Measurements from ENCODE around the gene GPR39.

- TF ChIP-seq, protein P1, sequence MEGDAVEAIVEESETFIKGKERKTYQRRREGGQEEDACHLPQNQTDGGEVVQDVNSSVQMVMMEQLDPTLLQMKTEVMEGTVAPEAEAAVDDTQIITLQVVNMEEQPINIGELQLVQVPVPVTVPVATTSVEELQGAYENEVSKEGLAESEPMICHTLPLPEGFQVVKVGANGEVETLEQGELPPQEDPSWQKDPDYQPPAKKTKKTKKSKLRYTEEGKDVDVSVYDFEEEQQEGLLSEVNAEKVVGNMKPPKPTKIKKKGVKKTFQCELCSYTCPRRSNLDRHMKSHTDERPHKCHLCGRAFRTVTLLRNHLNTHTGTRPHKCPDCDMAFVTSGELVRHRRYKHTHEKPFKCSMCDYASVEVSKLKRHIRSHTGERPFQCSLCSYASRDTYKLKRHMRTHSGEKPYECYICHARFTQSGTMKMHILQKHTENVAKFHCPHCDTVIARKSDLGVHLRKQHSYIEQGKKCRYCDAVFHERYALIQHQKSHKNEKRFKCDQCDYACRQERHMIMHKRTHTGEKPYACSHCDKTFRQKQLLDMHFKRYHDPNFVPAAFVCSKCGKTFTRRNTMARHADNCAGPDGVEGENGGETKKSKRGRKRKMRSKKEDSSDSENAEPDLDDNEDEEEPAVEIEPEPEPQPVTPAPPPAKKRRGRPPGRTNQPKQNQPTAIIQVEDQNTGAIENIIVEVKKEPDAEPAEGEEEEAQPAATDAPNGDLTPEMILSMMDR (IDR thresholded peaks at IDR 0.05), result no peak
- no peak for TF ChIP-seq POLR2A (IDR thresholded peaks at IDR 0.05)
Observed at GRCh38 chr2:132623096-132623839, 206.7 kb downstream of the GPR39 start.

All from Peyer's patch (tissue), 4 donors.